ENCODE data around the gene UBE2D4.

DNA sequence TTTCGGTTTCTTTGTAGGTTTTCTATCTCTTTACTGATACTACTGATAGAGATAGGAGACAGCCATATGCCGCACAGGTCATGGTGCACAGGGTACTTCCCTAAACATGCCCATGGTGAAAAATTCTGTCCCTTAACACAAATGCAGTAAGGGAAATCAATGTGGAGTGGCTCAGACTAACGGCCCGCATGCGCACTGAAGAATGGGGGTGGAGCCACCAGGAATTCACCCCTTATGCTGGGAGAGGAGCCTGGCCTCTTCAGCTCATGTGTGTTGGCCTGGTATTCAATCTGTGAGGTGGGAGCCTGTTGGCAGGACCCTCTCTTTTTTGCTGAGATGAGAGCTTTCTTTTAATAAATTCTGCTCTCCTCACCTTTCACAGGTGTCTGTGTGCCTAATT, 11.4 kb upstream of the UBE2D4 start:
- TF ChIP-seq CTCF (IDR thresholded peaks at IDR 0.05) (no peak), EZH2 (IDR thresholded peaks at IDR 0.05) (no peak)
